ENCODE measurements around the gene HLA-DPA1.

The HLA-DPA1 gene

GRCh38 chr6:33061987-33062386, 11.5 kb downstream of the HLA-DPA1 start:
- Histone ChIP-seq H3K9me3 (no peaks in the 10 kb centered on the region), H3K4me3 (no peak overlapping the region), H3K4me1 (no peaks in the 10 kb centered on the region), H3K36me3 (no peaks in the 10 kb centered on the region), H3K27ac (no peak overlapping the region), H3K27me3 (no peaks in the 10 kb centered on the region)
- no peak for TF ChIP-seq CTCF (IDR thresholded peaks at IDR 0.05)
- no peak for DNase-seq
- intact Hi-C loops (cut with DNase I; ENCODE audit: low total_unique reads) = no loop called here

- Histone ChIP-seq H3K36me3 (no peaks in the 10 kb centered on the region), H3K9me3 (no peaks in the 10 kb centered on the region), H3K27me3 (peaks cover 0 to 3% of the 10 kb centered on the region in 2 donors), H3K4me1 (no peaks in the 10 kb centered on the region), H3K27ac (no peak overlapping the region), H3K4me3 (no peak overlapping the region)
- TF ChIP-seq CTCF (IDR thresholded peaks at IDR 0.05) = no peak
- DNase-seq = no peak
- intact Hi-C loops (cut with DNase I; ENCODE audit: low total_unique reads) = no loop called here
Measured at GRCh38 chr6:33057222-33058150, 16.0 kb downstream of the HLA-DPA1 start.

- no peak overlapping the region for H3K4me3 ChIP-seq
- no peak for TF ChIP-seq CTCF (IDR thresholded peaks at IDR 0.05)
- no peaks in the 10 kb centered on the region for H3K36me3 ChIP-seq
- no peak for DNase-seq
- H3K27ac ChIP-seq = no peak overlapping the region
- peaks cover 0 to 19% of the 10 kb centered on the region in 2 donors for H3K27me3 ChIP-seq
- intact Hi-C loops (cut with DNase I; ENCODE audit: low total_unique reads) = no loop called here
- H3K4me1 ChIP-seq = no peaks in the 10 kb centered on the region
- no peaks in the 10 kb centered on the region for H3K9me3 ChIP-seq
Measured at GRCh38 chr6:33053230-33053629, 20.2 kb downstream of the HLA-DPA1 start.

- H3K27ac ChIP-seq = no peak overlapping the region
- no peak for TF ChIP-seq CTCF (IDR thresholded peaks at IDR 0.05)
- intact Hi-C loops (cut with DNase I; ENCODE audit: low total_unique reads) = no loop called here
- no peaks in the 10 kb centered on the region for H3K36me3 ChIP-seq
- no peak overlapping the region for H3K4me3 ChIP-seq
- H3K9me3 ChIP-seq = no peaks in the 10 kb centered on the region
- H3K27me3 ChIP-seq = peaks cover 0 to 19% of the 10 kb centered on the region in 2 donors
- no peaks in the 10 kb centered on the region for H3K4me1 ChIP-seq
- DNase-seq = no peak
Measured at GRCh38 chr6:33052627-33053026, 20.8 kb downstream of the HLA-DPA1 start.

GRCh38 chr6:33050014-33050810, 23.2 kb downstream of the HLA-DPA1 start:
- TF ChIP-seq CTCF (IDR thresholded peaks at IDR 0.05) = no peak
- intact Hi-C loops (cut with DNase I; ENCODE audit: low total_unique reads) = no loop called here
- Histone ChIP-seq H3K4me1 (no peaks in the 10 kb centered on the region), H3K36me3 (no peaks in the 10 kb centered on the region), H3K4me3 (no peak overlapping the region), H3K27ac (no peak overlapping the region), H3K9me3 (no peaks in the 10 kb centered on the region), H3K27me3 (peaks cover 0 to 24% of the 10 kb centered on the region in 2 donors)
- DNase-seq = no peak

All from tibial artery (tissue), 4 donors.